SIG-M5 treated with dmso at 0.1 percent for 504 hours (cell line): ENCODE measurements around the gene PINLYP.

Source experiments
- DNase-seq: peaks from one replicate; lab custom pipeline; 2025; ENCODE audit not compliant: unreplicated experiment; lab: John Stamatoyannopoulos, UW

Gene PINLYP

DNA sequence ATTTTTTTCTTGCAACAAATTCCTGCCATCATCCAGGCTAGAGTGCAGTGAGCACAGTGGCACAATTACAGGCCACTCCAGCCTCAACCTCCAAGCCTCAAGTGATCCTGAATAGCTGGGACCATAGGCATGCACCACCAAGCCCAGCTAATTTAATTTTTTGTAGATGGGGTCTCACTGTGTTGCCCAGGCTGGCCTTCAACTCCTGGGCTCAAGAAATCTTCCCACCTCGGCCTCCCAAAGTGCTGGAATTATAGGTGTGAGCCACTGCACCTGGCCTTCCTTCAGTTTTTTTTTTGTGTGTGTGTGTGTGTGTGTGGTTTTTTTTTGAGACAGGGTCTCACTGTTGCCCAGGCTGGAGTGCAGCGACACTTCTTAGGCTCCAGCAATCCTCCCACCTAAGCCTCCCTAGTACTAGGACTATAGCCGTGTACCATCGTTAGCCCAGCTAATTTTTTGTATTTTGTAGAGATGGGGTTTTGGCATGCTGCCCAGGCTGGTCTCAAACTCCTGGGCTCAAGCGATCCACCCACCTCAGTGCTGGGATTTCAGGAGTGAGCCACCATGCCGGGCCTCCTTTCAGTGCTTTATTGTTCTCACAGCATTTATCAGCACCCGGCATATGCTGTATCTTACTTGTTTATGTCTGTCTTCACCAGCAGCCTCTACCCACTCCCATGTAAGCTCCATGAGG is 30.4 kb downstream of the PINLYP start:
- no peak for DNase-seq

DNA sequence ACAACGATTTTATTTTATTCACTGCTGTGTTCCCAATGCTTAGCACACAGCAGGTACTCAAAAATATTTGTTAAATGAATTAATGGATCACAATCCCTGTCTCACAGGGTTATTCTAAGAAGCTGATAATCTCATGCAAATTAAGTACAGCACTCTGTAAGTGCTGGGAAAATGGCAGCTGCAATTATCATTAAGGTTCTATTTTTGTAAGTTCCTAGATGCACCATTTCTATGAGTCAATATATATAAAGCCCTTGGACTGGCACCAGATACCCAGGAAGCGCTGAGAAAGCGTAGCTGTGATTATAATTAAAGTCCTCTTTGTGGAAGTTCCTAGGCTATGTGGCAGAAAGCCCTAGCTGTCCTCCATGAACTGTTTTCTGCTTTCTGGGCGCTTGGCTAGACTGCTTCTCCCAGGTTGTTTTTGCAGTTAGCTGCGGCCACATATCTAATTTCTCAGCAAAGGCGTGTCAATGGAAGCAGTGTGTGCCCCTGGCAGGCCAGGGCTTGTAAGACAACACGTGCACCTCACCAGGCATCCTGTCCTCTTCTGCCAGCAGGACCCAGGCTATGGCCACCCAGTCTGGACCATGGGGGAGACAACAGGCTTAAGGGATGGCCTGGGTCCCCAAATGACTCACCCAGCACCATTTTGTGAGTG is 31.1 kb downstream of the PINLYP start:
- DNase-seq = no peak

DNA sequence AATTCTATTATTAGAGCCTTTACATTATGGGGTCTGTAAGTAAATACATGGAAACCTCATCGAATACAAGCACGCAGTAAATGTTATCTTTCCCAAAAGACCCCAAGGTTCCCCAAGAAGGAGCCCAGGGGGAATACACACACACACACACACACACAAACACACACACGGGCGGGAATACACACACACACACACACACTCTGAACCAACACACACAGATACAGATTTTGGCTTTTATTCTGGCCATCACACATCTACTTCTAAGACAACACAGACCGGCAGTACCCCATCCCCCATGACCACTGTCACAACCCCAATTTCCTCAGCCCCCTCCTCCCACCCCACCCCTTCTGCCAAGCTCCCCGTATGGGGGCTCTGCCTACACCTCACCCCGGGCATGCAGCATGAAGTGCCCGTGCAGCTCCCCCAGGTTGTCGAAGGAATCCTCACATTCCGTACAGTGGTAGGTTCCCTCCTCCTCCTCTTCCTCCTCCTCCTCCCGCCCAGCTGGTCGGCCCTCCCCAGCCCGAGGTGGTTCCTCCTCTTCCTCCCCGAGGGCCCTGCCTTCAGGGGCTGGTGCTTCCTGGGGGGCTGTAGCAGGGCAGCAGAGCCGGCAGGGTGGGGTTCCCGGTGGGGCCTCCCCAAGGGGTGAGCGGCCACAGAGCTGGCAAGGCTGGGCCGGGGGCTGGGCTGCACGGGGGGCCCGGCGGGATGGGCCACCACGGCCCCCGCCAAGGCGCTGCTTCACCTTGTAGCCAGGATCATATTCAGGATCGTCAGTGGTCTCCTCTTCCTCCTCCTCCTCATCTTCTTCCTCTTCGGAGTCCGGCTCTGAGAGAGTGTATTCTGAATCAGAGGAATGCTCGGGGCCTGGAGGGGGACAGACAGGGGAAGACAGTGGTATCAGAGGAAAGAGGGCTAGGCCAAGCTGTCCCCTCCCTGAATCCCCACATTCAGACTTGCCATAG is 31.9 kb downstream of the PINLYP start:
- no peak for DNase-seq

DNA sequence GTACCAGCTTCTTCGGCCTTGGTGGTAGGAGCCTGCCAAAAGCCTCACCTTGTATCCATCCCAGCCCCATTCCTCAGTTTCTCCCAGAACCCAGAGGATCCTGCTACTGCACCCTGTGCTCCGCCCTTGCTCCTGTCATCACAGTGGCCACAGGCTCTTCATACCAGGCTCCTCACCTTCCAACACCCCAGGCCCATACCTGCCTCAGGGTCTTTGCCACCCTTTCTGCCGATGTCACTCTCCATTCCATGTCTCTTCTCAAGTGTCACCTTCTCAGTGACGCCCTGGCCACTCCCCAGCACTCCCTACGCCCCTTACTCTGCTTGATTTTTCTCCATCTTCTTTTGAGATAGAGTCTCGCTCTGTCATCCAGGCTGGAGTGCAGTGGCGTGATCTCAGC is 34.3 kb downstream of the PINLYP start:
- no peak for DNase-seq

DNA sequence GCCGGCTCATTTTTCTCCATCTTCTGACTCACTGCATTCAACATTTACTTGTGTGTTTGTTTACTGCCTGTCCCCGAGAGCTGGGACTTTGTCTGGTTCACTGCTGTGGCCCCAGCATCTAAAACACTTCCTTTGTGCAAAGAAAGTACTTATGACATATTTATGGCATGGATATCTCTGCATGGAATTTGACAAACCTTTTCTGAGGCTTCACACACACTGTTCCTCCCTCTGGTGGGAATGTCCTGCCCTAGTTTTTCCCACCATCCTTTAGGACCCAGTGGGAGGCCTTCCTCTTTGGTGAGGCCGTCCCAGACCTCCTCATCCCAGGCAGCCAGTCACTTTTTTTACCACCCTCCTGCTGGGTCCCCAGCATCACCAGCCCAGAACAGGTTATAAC is 34.9 kb downstream of the PINLYP start:
- no peak for DNase-seq

DNA sequence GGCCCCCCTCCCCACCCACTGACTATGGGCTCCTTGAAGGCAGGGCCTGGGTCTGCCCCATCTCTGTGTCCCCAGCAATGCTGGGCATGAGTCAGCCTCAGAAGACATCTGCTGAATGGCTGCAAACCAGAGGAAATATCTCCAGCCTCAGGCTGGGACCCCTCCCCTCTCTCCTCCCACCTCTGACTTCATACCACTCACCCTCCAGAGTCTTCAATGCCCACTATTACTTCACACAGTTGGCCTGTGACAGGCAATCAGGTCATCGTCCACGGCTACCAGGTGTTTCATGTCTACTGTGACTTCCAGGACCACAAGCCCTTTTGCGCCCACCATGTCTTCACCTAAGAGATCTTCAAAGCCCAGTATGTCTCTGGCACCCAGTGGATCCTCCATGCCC is 36.2 kb downstream of the PINLYP start, which contains the start of gene SRRM5:
Gene SRRM5 (plus strand): TSS at position 301 of the 400 bp plus-strand sequence. CDS start 34 bp downstream, at position 335.
- no peak for DNase-seq

DNA sequence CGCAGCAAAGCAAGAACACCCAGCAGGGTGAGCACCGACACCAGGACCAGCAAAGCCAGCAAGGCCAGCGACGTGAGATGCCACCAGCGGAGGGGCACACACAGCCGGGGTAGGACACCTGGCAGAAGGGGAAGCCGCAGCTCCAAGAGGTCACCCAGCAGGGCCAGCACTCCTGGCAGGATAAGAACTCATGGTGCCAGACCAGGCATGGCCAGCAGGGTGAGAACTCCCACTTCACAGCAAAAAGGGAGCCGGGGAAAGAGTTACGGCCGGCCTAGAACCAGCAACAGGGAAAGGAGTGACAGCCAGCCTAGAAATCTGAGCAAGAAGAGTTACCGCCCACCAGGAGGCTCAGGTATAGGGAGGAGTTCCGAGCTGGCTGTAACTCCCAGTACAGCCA is 36.8 kb downstream of the PINLYP start:
- DNase-seq = no peak

DNA sequence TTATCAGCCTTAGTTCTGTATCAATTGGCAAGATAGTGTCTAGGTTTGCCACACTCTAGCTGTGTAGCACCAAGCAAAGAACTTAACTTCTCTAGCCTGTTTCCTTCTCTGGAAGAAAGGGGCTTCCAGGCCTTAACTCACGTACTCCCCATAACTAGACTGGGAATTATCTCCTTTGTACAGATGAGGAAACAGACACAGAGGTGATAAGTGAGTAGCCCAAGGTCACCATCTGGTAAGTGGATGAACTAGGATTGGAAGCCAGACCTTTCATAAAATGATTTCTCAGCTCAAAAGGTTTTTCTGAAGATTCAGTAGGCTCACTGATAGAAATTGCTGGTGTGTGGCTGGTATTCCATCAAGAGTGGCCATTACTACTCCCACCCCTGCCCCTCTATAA is 40.7 kb downstream of the PINLYP start:
- no peak for DNase-seq

DNA sequence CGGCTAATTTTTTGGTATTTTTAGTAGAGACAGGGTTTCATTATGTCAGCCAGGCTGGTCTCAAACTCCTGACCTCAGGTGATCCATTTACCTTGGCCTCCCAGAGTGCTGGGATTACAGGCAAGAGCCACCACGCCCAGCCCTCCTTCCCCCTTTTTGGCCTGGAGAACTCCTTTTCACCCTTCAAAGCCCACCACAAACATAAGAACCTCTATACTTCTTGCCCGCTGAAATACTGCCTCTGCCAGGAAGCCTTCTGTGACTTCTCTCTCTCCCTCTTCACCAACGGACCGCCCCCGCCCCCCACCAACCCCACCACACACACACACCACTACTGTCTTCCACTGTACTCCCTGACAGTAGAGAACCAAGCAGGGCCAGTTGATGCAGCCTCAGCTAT is 41.4 kb downstream of the PINLYP start:
- DNase-seq = no peak

DNA sequence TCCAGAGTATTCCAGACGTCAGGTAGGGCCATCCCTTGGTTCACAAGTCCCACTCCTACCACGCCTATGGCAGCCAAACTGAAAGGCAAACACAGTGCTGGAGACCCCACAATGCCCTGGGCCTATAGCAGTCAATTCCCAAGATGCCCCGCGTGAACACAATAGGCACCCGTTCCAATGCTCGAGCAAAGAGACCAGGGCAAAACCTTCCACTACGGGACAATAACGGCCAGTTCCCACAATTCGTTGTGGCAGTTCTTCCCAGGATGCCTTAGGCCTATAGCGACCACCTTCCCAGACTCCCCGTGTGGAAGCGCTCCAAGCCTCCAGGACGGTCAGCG is 43.3 kb downstream of the PINLYP start:
- DNase-seq = peak; percentile 66

DNA sequence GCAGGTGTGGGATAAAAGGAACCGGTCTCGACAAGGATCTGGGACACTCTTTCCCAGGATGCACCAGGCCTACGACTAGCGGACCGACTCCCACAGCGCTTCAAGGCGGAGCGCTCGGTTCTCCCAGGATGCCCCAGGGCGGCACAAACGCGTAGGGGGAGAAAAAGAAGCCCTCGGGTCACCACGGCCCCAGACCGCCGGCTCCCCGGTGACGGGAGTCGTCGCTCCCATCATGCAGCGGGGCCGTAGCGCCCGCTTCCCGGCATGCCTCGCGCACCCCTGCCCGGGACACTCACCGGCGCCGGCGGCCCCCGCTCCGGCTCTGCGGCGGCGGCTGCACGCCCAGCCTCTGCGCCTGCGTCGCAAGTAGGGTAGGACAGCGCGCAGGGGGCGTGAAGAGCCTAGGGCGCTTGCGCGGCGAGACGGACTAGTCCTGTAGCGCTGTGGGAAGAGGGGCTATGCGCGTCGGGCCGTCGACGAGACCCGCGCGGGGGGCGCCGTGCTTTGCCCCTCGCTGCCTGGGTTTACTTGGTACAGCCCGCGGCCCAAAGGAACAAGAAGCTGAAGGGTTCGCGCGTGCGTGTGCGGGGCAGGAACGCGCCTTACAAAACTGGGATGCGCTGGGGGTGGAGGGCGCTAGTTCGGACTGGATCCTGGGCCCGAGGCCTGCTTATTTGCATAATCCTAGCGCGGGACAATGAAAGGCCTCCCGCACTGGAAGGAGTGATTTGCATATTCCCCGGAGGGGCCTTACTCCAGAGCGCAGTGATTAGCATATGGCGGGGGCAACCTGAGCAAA is 43.9 kb downstream of the PINLYP start, which contains the start of gene ZNF428:
Gene ZNF428 (minus strand): TSS at position 368 of the 799 bp plus-strand sequence. CDS start 5,325 bp downstream, outside the sequence.
- DNase-seq = peak; percentile 77

DNA sequence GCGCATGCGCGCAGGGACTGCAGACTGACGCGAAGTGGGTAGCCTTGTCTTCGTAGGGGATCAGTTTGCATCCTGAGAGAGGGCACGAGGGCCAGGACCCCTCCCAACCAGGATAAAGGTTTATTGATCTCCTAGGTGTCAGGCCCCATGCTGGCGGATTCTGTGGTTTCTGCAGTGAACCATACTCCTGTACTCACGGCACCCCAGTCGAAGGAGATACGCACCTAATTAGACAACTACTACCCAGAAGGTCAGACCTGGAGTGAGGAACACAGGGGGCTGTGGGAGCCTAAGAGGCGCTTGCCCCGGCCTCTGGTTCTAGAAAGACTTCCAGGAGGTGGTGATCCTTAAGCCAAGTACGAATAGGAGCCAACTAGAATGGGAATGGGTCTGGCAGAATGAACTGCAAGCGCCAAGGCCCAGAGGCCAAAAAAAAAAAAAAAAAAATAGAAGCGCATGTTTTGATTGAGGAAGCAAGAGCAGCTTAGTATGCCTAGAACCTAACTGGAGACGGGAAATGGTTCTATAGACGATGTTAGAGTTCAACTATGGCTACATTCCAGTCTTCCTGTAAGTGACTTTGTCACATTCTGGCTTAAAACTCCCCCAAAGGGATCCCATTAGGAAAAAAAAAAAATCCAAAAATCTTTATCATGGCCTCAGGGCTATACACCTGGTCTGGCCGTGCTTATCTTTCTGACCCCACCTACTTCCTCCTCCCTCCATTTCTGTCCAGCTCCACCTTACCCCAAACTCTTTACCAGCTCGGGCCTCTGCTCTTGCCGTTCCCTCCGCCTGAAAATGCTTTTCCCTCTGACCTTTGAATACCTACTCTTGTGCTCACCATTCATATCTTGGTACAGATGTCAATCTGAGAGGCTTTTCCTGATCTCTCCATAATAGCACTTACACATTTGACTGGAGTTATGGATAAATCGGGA is 44.7 kb downstream of the PINLYP start:
- DNase-seq = no peak

DNA sequence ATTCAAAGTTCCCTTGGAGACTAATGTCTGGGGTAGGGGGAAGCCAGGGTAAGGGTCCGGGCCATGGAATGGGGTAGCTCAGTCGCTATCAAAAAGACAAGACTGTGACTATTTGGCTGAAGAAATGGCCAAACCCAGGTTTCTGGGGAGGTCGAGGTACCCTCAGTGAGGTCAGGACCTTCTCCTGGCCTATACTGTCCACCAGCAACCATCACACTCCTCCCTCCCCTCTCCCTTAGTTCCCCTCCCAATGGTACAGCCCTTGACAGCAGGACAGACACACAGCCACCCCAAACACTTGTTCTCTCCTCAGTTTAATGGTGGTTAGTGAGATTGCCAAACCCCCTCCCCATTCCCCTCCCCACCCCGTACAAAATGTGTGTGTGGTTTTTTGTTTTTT is 46.5 kb downstream of the PINLYP start:
- DNase-seq = no peak

DNA sequence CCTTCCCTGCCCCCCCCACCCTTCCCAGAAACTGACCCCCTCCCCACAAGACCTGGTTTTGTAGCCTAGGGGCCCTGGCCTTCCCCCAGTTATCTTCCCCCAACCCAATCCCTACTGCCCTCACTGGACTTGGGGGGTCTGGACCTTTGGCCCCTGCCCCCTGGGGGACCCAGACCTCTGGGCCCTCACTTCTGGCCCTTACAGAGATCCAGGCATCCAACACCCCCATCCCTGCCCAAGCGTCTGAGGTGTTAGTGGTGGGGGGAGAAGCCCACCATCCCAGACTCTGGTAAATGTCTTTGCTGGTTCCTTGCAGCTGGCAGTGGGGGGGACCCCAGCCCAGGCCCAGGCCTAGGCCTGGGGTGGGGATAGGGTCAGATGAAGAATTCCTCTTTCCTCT is 47.4 kb downstream of the PINLYP start:
- no peak for DNase-seq

DNA sequence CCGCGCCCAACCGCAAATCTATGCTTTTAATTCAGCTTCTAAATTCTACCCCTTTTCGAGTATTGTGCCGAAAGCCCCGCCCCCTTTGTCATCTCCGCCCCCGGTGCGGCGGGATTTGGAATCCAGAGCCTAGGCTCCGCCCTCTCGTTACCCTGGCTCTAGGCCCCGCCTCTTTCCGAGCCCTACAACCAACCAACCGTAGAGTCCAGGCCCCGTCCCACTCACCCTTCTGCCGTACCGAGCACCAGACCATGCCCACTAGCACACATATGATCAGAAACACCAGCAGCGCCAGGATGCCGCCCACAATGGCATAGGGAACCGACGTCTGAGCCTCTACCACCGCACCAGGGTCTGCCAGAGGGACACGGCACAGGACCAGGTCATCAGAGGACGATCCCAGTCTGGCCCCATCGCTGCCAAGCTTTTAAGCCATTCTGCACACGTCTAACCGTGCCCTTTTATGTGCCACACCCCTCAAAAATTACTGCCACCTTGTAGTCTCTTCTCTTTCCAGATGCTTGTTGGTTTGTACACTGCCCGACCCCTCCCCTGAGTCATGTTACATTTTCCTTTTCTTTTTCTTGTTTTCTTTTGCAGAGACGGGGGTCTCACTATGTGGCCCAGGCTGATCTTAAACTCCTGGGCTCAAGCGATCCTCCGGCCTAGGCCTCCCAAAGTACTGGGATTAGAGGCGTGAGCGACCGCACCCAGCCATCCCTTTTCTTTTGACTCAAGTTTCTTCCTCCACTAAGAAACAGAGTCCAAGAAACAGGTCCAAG is 48.5 kb downstream of the PINLYP start:
- no peak for DNase-seq

DNA sequence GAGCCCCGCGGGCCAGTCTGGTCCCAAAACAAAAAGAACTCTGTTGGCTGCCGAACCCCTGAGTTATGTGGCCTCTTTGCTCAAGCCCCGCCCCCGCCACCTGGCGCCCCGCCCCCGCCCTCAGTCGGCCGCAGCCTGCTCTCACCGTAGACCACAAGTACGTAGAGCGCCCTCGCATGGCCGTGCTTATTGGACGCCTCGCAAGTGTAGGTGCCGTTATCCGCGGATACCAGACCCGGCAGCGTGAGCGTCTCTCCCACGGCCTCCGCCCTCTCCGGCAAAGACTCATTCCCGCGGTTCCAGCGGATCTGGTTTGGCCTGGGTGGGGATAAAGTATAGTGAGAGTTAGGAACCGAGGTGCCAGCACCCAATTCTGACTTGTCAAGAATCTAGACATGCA is 49.3 kb downstream of the PINLYP start:
- peak; percentile 35 for DNase-seq

DNA sequence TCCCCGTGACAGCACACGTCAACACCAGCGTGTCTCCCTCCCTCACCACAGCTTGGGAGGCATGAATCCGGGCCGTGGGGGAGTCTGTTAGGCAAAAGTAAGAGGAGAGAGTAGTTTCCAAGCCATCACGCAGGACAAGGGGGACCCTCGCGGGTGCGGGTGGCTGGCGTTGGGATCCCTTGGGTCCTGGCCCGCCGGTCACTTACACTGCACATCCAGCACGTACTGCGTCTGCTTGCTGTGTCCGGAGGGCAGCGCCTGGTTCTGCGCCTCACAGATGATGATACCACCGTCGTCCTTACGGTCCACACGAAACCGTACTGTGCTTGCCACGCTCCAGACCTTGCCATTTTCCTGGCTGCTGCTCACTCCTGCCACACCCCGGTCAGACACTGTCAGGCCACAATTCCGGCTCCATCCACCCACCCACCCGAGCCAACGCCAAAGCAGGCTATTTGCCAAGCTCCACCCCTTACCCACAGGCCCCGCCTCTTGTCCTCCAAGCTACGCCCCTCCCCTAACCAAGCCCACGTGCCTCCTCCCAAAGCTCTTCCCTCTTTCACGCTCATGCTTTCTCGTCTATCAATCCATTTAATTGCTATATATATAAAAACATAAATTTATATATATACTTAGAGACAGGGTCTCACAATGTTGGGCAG is 50.4 kb downstream of the PINLYP start:
- peak; percentile 24 for DNase-seq

DNA sequence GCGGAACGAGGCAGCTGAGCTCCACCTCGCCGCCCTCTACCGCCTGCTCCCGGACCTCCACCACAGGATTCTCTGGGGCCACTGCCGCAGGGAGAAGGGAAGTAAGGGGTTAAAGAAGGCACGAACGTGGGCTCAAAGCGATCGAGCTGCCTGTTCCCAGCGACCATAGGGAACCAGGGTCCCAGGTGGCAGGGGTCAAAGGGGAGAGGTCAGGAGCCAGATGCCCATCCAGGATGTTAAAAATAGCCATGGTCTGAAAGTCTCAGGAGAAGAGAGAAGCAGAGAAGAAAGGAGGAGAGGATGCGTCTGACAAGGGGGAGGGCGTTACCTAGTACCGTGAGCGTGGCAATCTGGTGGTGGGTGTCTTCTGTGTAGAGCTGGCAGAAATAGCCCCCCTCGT is 51.2 kb downstream of the PINLYP start:
- DNase-seq = no peak
